Nephron progenitor cell (in vitro differentiated cells): ENCODE results near the gene SARDH.

Experiments
- DNase-seq: peaks from one replicate; pipeline ENCODE4 v3.0.0; 2021
- H3K27ac Mint-ChIP-seq: 2 replicates; pipeline ENCODE4 v1.8.0; 2021; ENCODE audit warnings: mild to moderate bottlenecking, moderate library complexity, mixed read lengths
- H3K27me3 Mint-ChIP-seq: 2 replicates; pipeline ENCODE4 v1.8.0; 2021; ENCODE audit warnings: mild to moderate bottlenecking, low read depth, mixed read lengths; ENCODE audit not compliant: poor library complexity
- H3K36me3 Mint-ChIP-seq: 2 replicates; pipeline ENCODE4 v1.8.0; 2021; ENCODE audit warnings: low read depth, mixed read lengths
- H3K4me1 Mint-ChIP-seq: 2 replicates; pipeline ENCODE4 v1.8.0; 2021; ENCODE audit warnings: mixed read lengths
- H3K4me3 Mint-ChIP-seq: 2 replicates; pipeline ENCODE4 v1.8.0; 2021; ENCODE audit warnings: mild to moderate bottlenecking, moderate library complexity, mixed read lengths
- H3K9me3 Mint-ChIP-seq: 2 replicates; pipeline ENCODE4 v1.8.0; 2021; ENCODE audit warnings: mild to moderate bottlenecking, moderate library complexity, mixed read lengths
- CTCF ChIP-seq: fragments of 200-600 bp; sonication (generic); IDR thresholded peaks from 2 replicates; pipeline ENCODE4 v1.5.0; 2021; ENCODE audit warnings: antibody characterized with exemption

Gene SARDH

DNA sequence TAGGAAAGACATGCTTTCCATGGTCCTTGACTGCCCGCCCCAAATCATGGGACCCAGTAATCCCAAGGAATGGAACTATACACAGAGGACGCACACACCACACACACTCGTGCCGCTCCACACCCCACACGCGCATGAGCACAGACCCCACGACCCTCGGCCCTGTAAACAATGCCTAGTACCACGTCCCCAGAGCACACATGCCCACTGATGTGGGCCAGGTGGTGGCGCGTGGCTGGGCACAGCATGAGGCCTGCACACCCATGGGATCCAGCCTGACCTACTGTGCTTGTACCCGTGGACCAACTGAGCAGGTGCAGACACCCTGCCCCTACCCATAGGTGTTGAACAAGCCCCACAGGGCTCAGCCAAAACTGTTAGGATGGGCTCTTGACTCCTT is 101.2 kb downstream of the SARDH start:
- TF ChIP-seq CTCF, result no peak
- Mint-ChIP-seq H3K27me3 (peaks cover 15% of the 10 kb centered on the region), H3K27ac (no peak overlapping the region), H3K4me1 (peaks cover 64% of the 10 kb centered on the region), H3K9me3 (no peaks in the 10 kb centered on the region), H3K4me3 (no peak overlapping the region), H3K36me3 (no peaks in the 10 kb centered on the region)
- no peak for DNase-seq

- H3K4me1 Mint-ChIP-seq, result peaks cover 64% of the 10 kb centered on the region
- H3K36me3 Mint-ChIP-seq, result no peaks in the 10 kb centered on the region
- no peak within 1 kb of the TSS for H3K27ac Mint-ChIP-seq
- H3K27me3 Mint-ChIP-seq, result peaks cover 16% of the 10 kb centered on the region
- DNase-seq, result no peak
- no peaks in the 10 kb centered on the region for H3K9me3 Mint-ChIP-seq
- H3K4me3 Mint-ChIP-seq, result no peak within 1 kb of the TSS
- TF ChIP-seq CTCF, result no peak
Measured at GRCh38 chr9:133635533-133636531, 102.3 kb downstream of the SARDH start, which contains the start of gene DBH. TSS of gene DBH (plus strand) at chr9:133636363. CDS start at chr9:133636372, 9 bp downstream.

- Mint-ChIP-seq H3K27ac (no peak overlapping the region), H3K4me1 (peaks cover 61% of the 10 kb centered on the region), H3K9me3 (no peaks in the 10 kb centered on the region), H3K4me3 (no peak overlapping the region), H3K27me3 (peaks cover 19% of the 10 kb centered on the region), H3K36me3 (no peaks in the 10 kb centered on the region)
- DNase-seq, result no peak
- no peak for TF ChIP-seq CTCF
Measured at GRCh38 chr9:133635098-133635497, 103.1 kb downstream of the SARDH start.

GRCh38 chr9:133634081-133634691 is 104.0 kb downstream of the SARDH start:
- Mint-ChIP-seq H3K4me1 (peaks cover 61% of the 10 kb centered on the region), H3K27me3 (peaks cover 19% of the 10 kb centered on the region), H3K9me3 (no peaks in the 10 kb centered on the region), H3K36me3 (no peaks in the 10 kb centered on the region), H3K27ac (peak overlapping the region; percentile 69), H3K4me3 (peak overlapping the region; percentile 72)
- peak; percentile 55 for DNase-seq
- no peak for TF ChIP-seq CTCF

- TF ChIP-seq CTCF, result no peak
- Mint-ChIP-seq H3K27me3 (peaks cover 19% of the 10 kb centered on the region), H3K9me3 (no peaks in the 10 kb centered on the region), H3K4me1 (peaks cover 61% of the 10 kb centered on the region), H3K27ac (peak overlapping the region; percentile 75), H3K36me3 (no peaks in the 10 kb centered on the region), H3K4me3 (peak overlapping the region; percentile 72)
- DNase-seq, result no peak
Measured at GRCh38 chr9:133633681-133634080, 104.5 kb downstream of the SARDH start.
